ENCODE results near the gene ARHGEF10L.

ARHGEF10L gene

GRCh38 chr1:17621691-17622090 is 82.2 kb downstream of the ARHGEF10L start:
- Histone ChIP-seq H3K4me3 (ENCODE audit: low read depth, low read length) (no peak overlapping the region), H3K9me3 (ENCODE audit: control insufficient read depth, insufficient read depth, low read depth, low read length) (no peaks in the 10 kb centered on the region), H3K4me1 (ENCODE audit: control insufficient read depth, insufficient read depth, low read length) (no peaks in the 10 kb centered on the region), H3K27ac (ENCODE audit: extremely low read depth, low read depth, low read length) (no peak overlapping the region), H3K36me3 (ENCODE audit: control insufficient read depth in 2 of 2, insufficient read depth in 1 of 2, low read length in 2 of 2) (peaks cover 0 to 25% of the 10 kb centered on the region in 2 experiments; a peak in 1 of 3 replicates)
- ChIA-PET POLR2A (no interaction called here), CTCF (no interaction called here)
- TF ChIP-seq RBAK (tag by site-specific recombination; IDR thresholded peaks at IDR 0.05) (no peak), KLF17 (tag by site-specific recombination; IDR thresholded peaks at IDR 0.05) (no peak), ZNF529 (tag by site-specific recombination; IDR thresholded peaks at IDR 0.05; ENCODE audit: insufficient replicate concordance) (no peak), OVOL3 (tag by site-specific recombination; IDR thresholded peaks at IDR 0.05) (no peak), ZNF76 (tag by site-specific recombination; IDR thresholded peaks at IDR 0.05; ENCODE audit: borderline replicate concordance, low read depth) (no peak), ZNF362 (tag by site-specific recombination; IDR thresholded peaks at IDR 0.05) (no peak), ZNF23 (tag by site-specific recombination; IDR thresholded peaks at IDR 0.05; ENCODE audit: borderline replicate concordance) (no peak)

GRCh38 chr1:17622823-17623222 is 83.3 kb downstream of the ARHGEF10L start:
- Histone ChIP-seq H3K4me1 (ENCODE audit: control insufficient read depth, insufficient read depth, low read length) (no peaks in the 10 kb centered on the region), H3K36me3 (ENCODE audit: control insufficient read depth in 2 of 2, insufficient read depth in 1 of 2, low read length in 2 of 2) (peaks cover 0 to 32% of the 10 kb centered on the region in 2 experiments; a peak in 1 of 3 replicates), H3K27ac (ENCODE audit: extremely low read depth, low read depth, low read length) (no peak overlapping the region), H3K4me3 (ENCODE audit: low read depth, low read length) (no peak overlapping the region), H3K9me3 (ENCODE audit: control insufficient read depth, insufficient read depth, low read depth, low read length) (no peaks in the 10 kb centered on the region)
- ChIA-PET CTCF (interaction anchor here (0.7 to 1.1 kb wide), 3 partner anchors 10 to 249 kb away, joined by 3 to 5 read pairs (median 5); no protein-coding TSS in a partner anchor), POLR2A (no interaction called here)
- no peak for TF ChIP-seq BCL11A (tag by site-specific recombination; IDR thresholded peaks at IDR 0.05; ENCODE audit: low read depth)
- no peak for TF ChIP-seq ZNF155 (tag by site-specific recombination; IDR thresholded peaks at IDR 0.05)
- TF ChIP-seq ZNF521 (tag by site-specific recombination; IDR thresholded peaks at IDR 0.05) = no peak
- no peak for TF ChIP-seq ZNF510 (tag by site-specific recombination; IDR thresholded peaks at IDR 0.05; ENCODE audit: insufficient replicate concordance)
- no peak for TF ChIP-seq ZNF473 (tag by site-specific recombination; IDR thresholded peaks at IDR 0.05)
- no peak for TF ChIP-seq ZNF132 (tag by site-specific recombination; IDR thresholded peaks at IDR 0.05; ENCODE audit: borderline replicate concordance)
- no peak for TF ChIP-seq ZNF621 (tag by site-specific recombination; IDR thresholded peaks at IDR 0.05)
- TF ChIP-seq ZBTB26 (tag by site-specific recombination; optimal IDR thresholded peaks at IDR 0.05) = no peak
- TF ChIP-seq ZNF175 (tag by site-specific recombination; IDR thresholded peaks at IDR 0.05) = no peak
- no peak for TF ChIP-seq ZNF202 (tag by site-specific recombination; IDR thresholded peaks at IDR 0.05; ENCODE audit: borderline replicate concordance)
- TF ChIP-seq AEBP2 (tag by site-specific recombination; IDR thresholded peaks at IDR 0.05; ENCODE audit: borderline replicate concordance) = no peak
- no peak for TF ChIP-seq HOXD13 (CRISPR knock-in tag; IDR thresholded peaks at IDR 0.05; ENCODE audit: borderline replicate concordance)
